OCI-LY7 (cell line): ENCODE measurements around the gene COLQ. TPM values are rescaled to one million over a fixed set of nuclear protein-coding genes. Genes with fewer than 3 reads are reported as not detected.

Experiments used
- BruUV-seq: library from RNA; stranded (reverse); fragments of 400-500 nt; replicated peaks from 2 replicates; lab custom pipeline; 2021; lab: Mats Ljungman, UMichigan
- CTCF ChIA-PET: fragments of 300-600 bp; sonication (Branson Sonifier 250); formaldehyde crosslinking; loops from one replicate; lab custom pipeline; 2022; ENCODE audit warnings: antibody characterized with exemption; ENCODE audit not compliant: unreplicated experiment; lab: Charles Lee
- POLR2A ChIA-PET: fragments of 300-600 bp; sonication (Branson Sonifier 250); formaldehyde crosslinking; loops from one replicate; lab custom pipeline; 2022; ENCODE audit warnings: antibody characterized with exemption; lab: Charles Lee
- DNase-seq: peaks from one replicate; pipeline ENCODE4 v3.0.0-alpha.2; 2015; ENCODE audit warnings: low spot score
- H2AFZ ChIP-seq: fragments of 200-600 bp; sonication (generic), shearing (Covaris generic); 2 replicates; pipeline ENCODE4 v1.6.1; 2014; ENCODE audit warnings: mild to moderate bottlenecking, antibody characterized with exemption, low read length, moderate library complexity
- H3K27ac ChIP-seq: fragments of 200-600 bp; sonication (generic); 2 replicates; pipeline ENCODE4 v1.5.1; 2014; ENCODE audit warnings: mixed run types, low read depth, mild to moderate bottlenecking, moderate library complexity, low read length, inconsistent platforms; ENCODE audit not compliant: poor library complexity, severe bottlenecking
- H3K36me3 ChIP-seq: fragments of 200-600 bp; sonication (generic); 2 replicates; pipeline ENCODE4 v1.6.1; 2014; ENCODE audit warnings: mild to moderate bottlenecking, antibody characterized with exemption, low read length, moderate library complexity, mixed read lengths; ENCODE audit not compliant: insufficient read depth
- H3K4me1 ChIP-seq: fragments of 200-600 bp; sonication (generic); 2 replicates; pipeline ENCODE4 v1.5.1; 2014; ENCODE audit warnings: mild to moderate bottlenecking, low read length; ENCODE audit not compliant: insufficient read depth, poor library complexity, severe bottlenecking
- H3K4me2 ChIP-seq: fragments of 200-600 bp; sonication (generic); 2 replicates; pipeline ENCODE4 v1.6.1; 2014; ENCODE audit warnings: mild to moderate bottlenecking, low read length
- H3K4me3 ChIP-seq: fragments of 200-600 bp; sonication (generic); 2 replicates; pipeline ENCODE4 v1.5.1; 2014; ENCODE audit warnings: mild to moderate bottlenecking, low read depth, low read length; ENCODE audit not compliant: poor library complexity, severe bottlenecking
- H3K79me2 ChIP-seq: fragments of 200-600 bp; sonication (generic); 2 replicates; pipeline ENCODE4 v1.6.1; 2016; ENCODE audit warnings: low read depth, mild to moderate bottlenecking, low read length, moderate library complexity, mixed read lengths; ENCODE audit not compliant: insufficient read depth
- H3K9me2 ChIP-seq: fragments of 200-600 bp; sonication (generic); 2 replicates; pipeline ENCODE4 v1.6.1; 2016; ENCODE audit warnings: mild to moderate bottlenecking, low read length, mixed read lengths; ENCODE audit not compliant: insufficient read depth
- H3K9me3 ChIP-seq: fragments of 200-600 bp; sonication (generic); 2 replicates; pipeline ENCODE4 v1.6.1; 2014; ENCODE audit warnings: mild to moderate bottlenecking, mixed run types, low read length, mixed read lengths
- H4K20me1 ChIP-seq: fragments of 200-600 bp; sonication (generic); 2 replicates; pipeline ENCODE4 v1.6.1; 2014; ENCODE audit warnings: mild to moderate bottlenecking, antibody characterized with exemption, low read length, moderate library complexity, mixed read lengths; ENCODE audit not compliant: insufficient read depth
- CTCF ChIP-seq: fragments of 200-600 bp; sonication (generic); conservative IDR thresholded peaks from 2 replicates; pipeline ENCODE4 v1.5.1; 2014; ENCODE audit warnings: mild to moderate bottlenecking, antibody characterized with exemption, low read length, moderate library complexity, mixed read lengths
- EZH2phosphoT487 ChIP-seq: fragments of 200-600 bp; sonication (generic); IDR thresholded peaks from 2 replicates; pipeline ENCODE4 v1.6.1; 2018; ENCODE audit warnings: low read depth, borderline replicate concordance, mild to moderate bottlenecking, mixed run types, antibody characterized with exemption, low read length, moderate library complexity, mixed read lengths
- intact Hi-C: fragments of 100-400 bp; cut with micrococcal nuclease; formaldehyde crosslinking; loops from one replicate; pipeline ENCODE4 v1.10.0; 2022; ENCODE audit not compliant: unreplicated experiment
- total RNA-seq, 2 experiments: library from RNA; depleted of rRNA in 1 of 2; stranded (reverse); fragments of >200 nt in 1 of 2; shearing (Covaris generic) in 1 of 2; gene quantifications; 2 replicates each; pipeline ENCODE4 v1.2.3, GENCODE V29; 2014 to 2022

The COLQ gene
- total RNA-seq, 2 experiments from 2014 or later = 0.42 to 1.4 TPM

GRCh38 chr3:15470261-15470660 lies 51.2 kb downstream of the COLQ start:
- H3K4me3 ChIP-seq = no peak overlapping the region
- intact Hi-C loops = no loop called here
- no peaks in the 10 kb centered on the region for H3K79me2 ChIP-seq
- TF ChIP-seq CTCF = peak; percentile 69
- TF ChIP-seq EZH2phosphoT487 = no peak
- no peaks in the 10 kb centered on the region for H3K36me3 ChIP-seq
- H2AFZ ChIP-seq = no peak overlapping the region
- no TSS peak for BruUV-seq
- H3K9me2 ChIP-seq = no peaks in the 10 kb centered on the region
- POLR2A ChIA-PET = interaction anchor here (0.7 to 1.1 kb wide), 2 partner anchors 18 to 266 kb away, joined by 3 read pairs; no protein-coding TSS in a partner anchor
- H4K20me1 ChIP-seq = no peaks in the 10 kb centered on the region
- peak; percentile 37 for DNase-seq
- CTCF ChIA-PET = no interaction called here
- no peak overlapping the region for H3K27ac ChIP-seq
- no peaks in the 10 kb centered on the region for H3K4me1 ChIP-seq
- no peaks in the 10 kb centered on the region for H3K9me3 ChIP-seq
- H3K4me2 ChIP-seq = no peak overlapping the region

- intact Hi-C loops = no loop called here
- H3K27ac ChIP-seq = no peak overlapping the region
- no peaks in the 10 kb centered on the region for H3K36me3 ChIP-seq
- no peak overlapping the region for H3K4me2 ChIP-seq
- H3K4me1 ChIP-seq = no peaks in the 10 kb centered on the region
- no peaks in the 10 kb centered on the region for H3K9me2 ChIP-seq
- H2AFZ ChIP-seq = no peak overlapping the region
- no peaks in the 10 kb centered on the region for H3K9me3 ChIP-seq
- H4K20me1 ChIP-seq = no peaks in the 10 kb centered on the region
- DNase-seq = no peak
- ChIA-PET CTCF (no interaction called here), POLR2A (interaction anchor here (1.2 kb wide), 1 partner anchor 9 kb away, joined by 3 read pairs; no protein-coding TSS in a partner anchor)
- no TSS peak for BruUV-seq
- H3K4me3 ChIP-seq = no peak overlapping the region
- H3K79me2 ChIP-seq = no peaks in the 10 kb centered on the region
- no peak for TF ChIP-seq CTCF
- TF ChIP-seq EZH2phosphoT487 = no peak
These were observed 54.0 kb downstream of the COLQ start for GRCh38 chr3:15467227-15468181.
